A549 (cell line): ENCODE data around the gene CMIP.

ENCODE experiments used
- CHD2 ChIP-seq: fragments of 150-350 bp; IDR thresholded peaks from 2 replicates; pipeline ENCODE4 v1.6.1; 2014; ENCODE audit warnings: low read length; ENCODE audit not compliant: partially characterized antibody
- CTCF ChIP-seq: fragments of >200 bp; sonication (Bioruptor Twin); formaldehyde crosslinking; IDR thresholded peaks from 3 replicates; pipeline ENCODE4 v1.5.1; 2016
- KDM5A ChIP-seq: fragments of 200-600 bp; sonication (generic); IDR thresholded peaks from 2 replicates; pipeline ENCODE4 v1.6.1; 2016; ENCODE audit warnings: antibody characterized with exemption, mild to moderate bottlenecking
- ZSCAN20 ChIP-seq: fragments of 250-450 bp; sonication (Bioruptor Pico); IDR thresholded peaks from 2 replicates; pipeline ENCODE4 v1.8.0; 2022; ENCODE audit warnings: mild to moderate bottlenecking, moderate library complexity

GRCh38 chr16:81481207-81481821 lies 36.7 kb downstream of the CMIP start:
- TF ChIP-seq KDM5A, result no peak
- TF ChIP-seq ZSCAN20, result no peak
- TF ChIP-seq CTCF, result no peak
- TF ChIP-seq CHD2, result no peak
